ENCODE data around the gene AGBL4. TPM values are rescaled to one million over a fixed set of nuclear protein-coding genes. Genes with fewer than 3 reads are reported as not detected.

Gene AGBL4
- total and polyA plus RNA-seq, 2 experiments from 2014 or later, result not detected

GRCh38 chr1:49226758-49227157 lies 797.0 kb downstream of the AGBL4 start:
- Histone ChIP-seq H3K27me3 (no peaks in the 10 kb centered on the region), H3K4me1 (ENCODE audit: low read depth) (no peaks in the 10 kb centered on the region), H3K4me3 (no peak overlapping the region), H3K9me3 (ENCODE audit: low read depth) (peaks cover 4% of the 10 kb centered on the region), H3K36me3 (no peaks in the 10 kb centered on the region), H3K27ac (no peak overlapping the region)
- no peak for DNase-seq (ENCODE audit: low read depth in 1 of 2, low spot score in 1 of 2)
- no peak for TF ChIP-seq CTCF (IDR thresholded peaks at IDR 0.05; ENCODE audit: low read depth, low read length)

GRCh38 chr1:49225464-49225863 lies 798.3 kb downstream of the AGBL4 start:
- no peak for TF ChIP-seq CTCF (IDR thresholded peaks at IDR 0.05; ENCODE audit: low read depth, low read length)
- no peak overlapping the region for H3K27ac ChIP-seq
- no peaks in the 10 kb centered on the region for H3K4me1 ChIP-seq (ENCODE audit: low read depth)
- H3K4me3 ChIP-seq, result no peak overlapping the region
- H3K36me3 ChIP-seq, result no peaks in the 10 kb centered on the region
- peaks cover 4% of the 10 kb centered on the region for H3K9me3 ChIP-seq (ENCODE audit: low read depth)
- H3K27me3 ChIP-seq, result no peaks in the 10 kb centered on the region
- no peak for DNase-seq (ENCODE audit: low read depth in 1 of 2, low spot score in 1 of 2)

GRCh38 chr1:49213301-49213700 lies 810.5 kb downstream of the AGBL4 start:
- no peak for TF ChIP-seq CTCF (IDR thresholded peaks at IDR 0.05; ENCODE audit: low read depth, low read length)
- Histone ChIP-seq H3K4me1 (ENCODE audit: low read depth) (no peaks in the 10 kb centered on the region), H3K27ac (no peak overlapping the region), H3K27me3 (no peaks in the 10 kb centered on the region), H3K36me3 (no peaks in the 10 kb centered on the region), H3K4me3 (no peak overlapping the region), H3K9me3 (ENCODE audit: low read depth) (no peaks in the 10 kb centered on the region)
- DNase-seq (ENCODE audit: low read depth in 1 of 2, low spot score in 1 of 2), result no peak

- TF ChIP-seq CTCF (IDR thresholded peaks at IDR 0.05; ENCODE audit: low read depth, low read length), result no peak
- no peaks in the 10 kb centered on the region for H3K27me3 ChIP-seq
- no peak for DNase-seq (ENCODE audit: low read depth in 1 of 2, low spot score in 1 of 2)
- no peaks in the 10 kb centered on the region for H3K36me3 ChIP-seq
- no peak overlapping the region for H3K4me3 ChIP-seq
- no peaks in the 10 kb centered on the region for H3K4me1 ChIP-seq (ENCODE audit: low read depth)
- H3K27ac ChIP-seq, result no peak overlapping the region
- no peaks in the 10 kb centered on the region for H3K9me3 ChIP-seq (ENCODE audit: low read depth)
Measured at GRCh38 chr1:49208712-49209111, 815.0 kb downstream of the AGBL4 start.

GRCh38 chr1:49204720-49205119 lies 819.0 kb downstream of the AGBL4 start:
- no peak for DNase-seq (ENCODE audit: low read depth in 1 of 2, low spot score in 1 of 2)
- Histone ChIP-seq H3K36me3 (no peaks in the 10 kb centered on the region), H3K27me3 (no peaks in the 10 kb centered on the region), H3K4me1 (ENCODE audit: low read depth) (no peaks in the 10 kb centered on the region), H3K27ac (no peak overlapping the region), H3K4me3 (no peak overlapping the region), H3K9me3 (ENCODE audit: low read depth) (no peaks in the 10 kb centered on the region)
- no peak for TF ChIP-seq CTCF (IDR thresholded peaks at IDR 0.05; ENCODE audit: low read depth, low read length)

- H3K27me3 ChIP-seq, result no peaks in the 10 kb centered on the region
- H3K9me3 ChIP-seq (ENCODE audit: low read depth), result no peaks in the 10 kb centered on the region
- DNase-seq (ENCODE audit: low read depth in 1 of 2, low spot score in 1 of 2), result no peak
- H3K27ac ChIP-seq, result no peak overlapping the region
- H3K4me3 ChIP-seq, result no peak overlapping the region
- no peaks in the 10 kb centered on the region for H3K36me3 ChIP-seq
- no peaks in the 10 kb centered on the region for H3K4me1 ChIP-seq (ENCODE audit: low read depth)
- TF ChIP-seq CTCF (IDR thresholded peaks at IDR 0.05; ENCODE audit: low read depth, low read length), result no peak
Measured at GRCh38 chr1:49200738-49201137, 823.0 kb downstream of the AGBL4 start.

Measured in cardiac muscle cell (in vitro differentiated cells and primary cell).